T-cell (primary cell): Measurements from ENCODE around the gene STX16. TPM values are rescaled to one million over a fixed set of nuclear protein-coding genes. Genes with fewer than 3 reads are reported as not detected.

Experiments
- ATAC-seq, 4 experiments: fragments of 200-7000 bp in 3 of 4; fragments of 150-1000 bp in 1 of 4; cut with Tn5 transposase; replicated peaks in 1 of 4; 1 replicate in 3 of 4; 2 replicates in 1 of 4; pipeline ENCODE4 v1.10.0; 2021; ENCODE audit warnings: moderate library complexity in 3 of 4, mild to moderate bottlenecking in 2 of 4, moderate number of reproducible peaks in 1 of 4
- CTCF ChIA-PET, 2 donors: fragments of 300-600 bp; sonication (Branson Sonifier 250); formaldehyde crosslinking; loops; one replicate each; lab custom pipeline; 2022; ENCODE audit warnings: antibody characterized with exemption in 2 of 2; lab: Charles Lee
- POLR2A ChIA-PET, 2 donors: fragments of 300-600 bp; sonication (Branson Sonifier 250); formaldehyde crosslinking; loops; one replicate each; lab custom pipeline; 2022; ENCODE audit warnings: antibody characterized with exemption in 2 of 2; lab: Charles Lee
- DNase-seq, 35 experiments: peaks; one replicate each; pipeline versions ENCODE4 v3.0.0 to v3.0.0-alpha.2; 2013 to 2023
- H3K27ac ChIP-seq: one replicate; pipeline ENCODE4 v1.5.1; 2013; ENCODE audit warnings: low read length
- H3K27me3 ChIP-seq, 2 experiments: replicated peaks in 1 of 2; 1 replicate in 1 of 2; 2 replicates in 1 of 2; pipeline versions ENCODE4 v1.6.1 to v1.7.0; 2013; ENCODE audit warnings: low read length in 1 of 2, mixed read lengths in 1 of 2; ENCODE audit not compliant: control insufficient read depth in 2 of 2, insufficient read depth in 2 of 2; ENCODE audit errors: extremely low read depth in 1 of 2
- H3K36me3 ChIP-seq, 2 donors: 1 replicate in 1 of 2; 2 replicates in 1 of 2; pipeline versions ENCODE4 v1.6.1 to v1.7.0; 2013; ENCODE audit warnings: low read length in 1 of 2; ENCODE audit not compliant: control insufficient read depth in 2 of 2, insufficient read depth in 1 of 2; ENCODE audit errors: extremely low read depth in 1 of 2
- H3K4me1 ChIP-seq, 2 experiments: 1 replicate in 1 of 2; 2 replicates in 1 of 2; pipeline versions ENCODE4 v1.6.1 to v1.7.0; 2013; ENCODE audit warnings: low read length in 2 of 2, mixed read lengths in 1 of 2; ENCODE audit not compliant: insufficient read depth in 2 of 2, control insufficient read depth in 1 of 2; ENCODE audit errors: extremely low read depth in 1 of 2
- H3K4me3 ChIP-seq, 2 donors: 1 replicate in 1 of 2; 2 replicates in 1 of 2; pipeline versions ENCODE4 v1.5.1 to v1.7.0; 2013; ENCODE audit warnings: mild to moderate bottlenecking in 2 of 2, low read length in 1 of 2, moderate library complexity in 1 of 2; ENCODE audit not compliant: control insufficient read depth in 1 of 2; ENCODE audit errors: extremely low read depth in 1 of 2
- H3K9me3 ChIP-seq: 2 replicates; pipeline ENCODE4 v1.7.0; 2013
- H3K27ac Mint-ChIP-seq, 2 donors: one replicate each; pipeline ENCODE4 v1.8.0; 2020 to 2021; ENCODE audit warnings: mild to moderate bottlenecking in 2 of 2, mixed read lengths in 2 of 2
- H3K27me3 Mint-ChIP-seq, 2 donors: one replicate each; pipeline ENCODE4 v1.8.0; 2021 to 2022; ENCODE audit warnings: mixed read lengths in 2 of 2
- H3K36me3 Mint-ChIP-seq: one replicate; pipeline ENCODE4 v1.8.0; 2021; ENCODE audit warnings: mixed read lengths
- H3K4me1 Mint-ChIP-seq, 3 donors: one replicate each; pipeline ENCODE4 v1.8.0; 2020 to 2022; ENCODE audit warnings: mixed read lengths in 3 of 3, mild to moderate bottlenecking in 1 of 3
- H3K4me3 Mint-ChIP-seq, 3 donors: one replicate each; pipeline ENCODE4 v1.8.0; 2020 to 2022; ENCODE audit warnings: mild to moderate bottlenecking in 3 of 3, mixed read lengths in 3 of 3, moderate library complexity in 3 of 3
- H3K9me3 Mint-ChIP-seq, 3 donors: one replicate each; pipeline ENCODE4 v1.8.0; 2020 to 2022; ENCODE audit warnings: mixed read lengths in 3 of 3
- WGBS: methylation state at CpG from one replicate; pipeline ENCODE4 v1.1.5; 2013; ENCODE audit warnings: missing lambda C conversion rate; ENCODE audit not compliant: insufficient coverage; 5-methylcytosine and 5-hydroxymethylcytosine counted together
- total RNA-seq, 35 experiments: library from RNA in 6 of 35; stranded (reverse) in 6 of 35; fragments of 120-200 nt in 1 of 35; gene quantifications; one replicate each; pipeline versions ENCODE4 v1.2.1 to v1.2.4 and lab custom pipeline; 2013 to 2026

STX16 gene
- total RNA-seq, 5 donors from 2014 or later (not counting 1 experiment from before 2014, with no cell fraction given): 154 to 213 (median 178) TPM

DNA sequence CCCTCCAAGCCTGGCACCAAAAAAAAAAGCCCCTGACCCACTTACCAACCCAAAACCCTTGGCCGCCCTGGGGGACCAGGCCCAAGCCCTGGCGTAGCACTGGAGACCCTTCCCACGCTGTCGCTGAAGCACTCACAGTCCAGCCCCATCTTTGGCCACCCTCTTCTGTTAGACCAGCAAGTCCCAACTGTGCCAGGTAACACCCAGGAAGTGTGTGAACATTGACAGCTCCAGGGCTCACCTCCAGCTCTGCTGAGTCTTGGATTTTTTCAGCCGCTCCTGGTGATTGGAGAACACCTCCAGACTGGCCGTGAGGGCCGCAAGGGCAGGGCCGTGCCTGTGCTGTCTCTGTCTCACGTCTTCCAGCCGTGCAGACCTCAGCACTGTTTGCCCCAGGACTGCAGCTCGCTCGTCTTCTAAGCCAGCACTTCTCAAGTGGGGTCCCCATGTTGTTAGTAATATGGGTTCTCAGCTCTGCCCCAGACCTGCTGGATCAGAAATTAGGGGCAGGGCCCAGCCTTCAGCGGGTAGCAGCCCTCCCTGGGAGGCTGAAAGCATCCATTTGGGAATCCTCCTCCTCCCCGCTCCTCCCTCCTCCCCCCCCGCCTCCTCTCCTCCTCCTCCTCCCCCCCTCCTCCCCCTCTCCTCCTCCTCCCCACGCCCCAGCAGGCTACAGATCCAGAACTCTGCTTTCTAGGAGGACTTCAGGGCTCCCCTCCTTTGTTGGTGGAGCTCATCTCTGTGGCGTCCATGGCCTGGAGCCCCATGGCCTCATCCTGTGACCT lies 59.6 kb downstream of the STX16 start:
- Histone ChIP-seq H3K4me3 (no peak overlapping the region), H3K36me3 (peaks cover 2 to 12% of the 10 kb centered on the region in 2 donors), H3K4me1 (no peaks in the 10 kb centered on the region), H3K9me3 (no peaks in the 10 kb centered on the region), H3K27me3 (no peaks in the 10 kb centered on the region), H3K27ac (no peak overlapping the region)
- DNase-seq (peak in 2 of 35 experiments; percentile 4 to 10), ATAC-seq (no peak)
- POLR2A ChIA-PET: no interaction called here
- Mint-ChIP-seq H3K4me1 (no peaks in the 10 kb centered on the region), H3K27ac (no peak overlapping the region), H3K9me3 (no peaks in the 10 kb centered on the region), H3K36me3 (peaks cover 5% of the 10 kb centered on the region), H3K4me3 (no peak overlapping the region), H3K27me3 (no peaks in the 10 kb centered on the region)
- 94% methylated on average over 12 of the region's 17 CpGs for WGBS
- CTCF ChIA-PET: no interaction called here

DNA sequence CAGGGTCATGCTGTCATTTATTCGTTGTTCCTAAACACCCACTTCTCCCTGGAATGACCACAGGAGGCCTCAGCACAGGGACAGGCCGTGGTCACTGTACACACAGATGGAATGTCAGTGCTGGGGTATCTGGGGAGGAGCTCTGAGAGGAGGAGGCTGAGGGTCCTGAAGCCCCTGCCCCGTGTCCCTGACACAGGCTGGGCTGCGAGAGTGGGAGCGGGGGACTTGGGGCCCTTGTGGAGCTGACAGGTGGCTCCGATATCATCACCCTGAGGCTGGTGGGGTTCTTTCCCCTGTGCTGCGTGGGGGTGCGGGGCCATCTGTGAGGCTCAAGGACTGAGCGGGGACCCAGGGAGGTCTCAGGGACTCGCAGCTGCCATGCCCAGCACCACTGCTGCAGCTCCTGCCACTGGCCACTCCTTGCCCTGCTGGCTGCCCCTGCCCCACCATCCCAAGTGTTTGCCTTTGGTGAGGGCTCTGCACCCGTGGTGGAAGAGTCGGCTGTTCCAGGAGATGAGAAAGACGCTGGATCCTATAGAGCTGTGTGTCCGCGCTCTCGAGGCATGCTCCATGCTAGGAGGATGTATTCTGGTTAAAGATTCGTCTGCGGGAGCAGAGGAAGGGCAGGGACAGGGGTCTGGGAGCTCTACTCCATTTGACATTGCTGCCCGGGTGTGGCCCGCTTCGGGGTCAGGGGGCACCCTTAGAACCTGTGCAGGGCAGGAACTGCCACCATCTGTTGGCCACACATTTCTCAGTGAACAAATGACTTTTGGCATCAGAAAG lies 60.4 kb downstream of the STX16 start:
- ChIA-PET POLR2A (no interaction called here), CTCF (interaction anchor here in 1 of 2 donors (0.5 kb wide), 1 partner anchor 149 kb away, joined by 6 read pairs; no protein-coding TSS in a partner anchor)
- Histone ChIP-seq H3K27ac (no peak overlapping the region), H3K4me3 (no peak overlapping the region), H3K9me3 (no peaks in the 10 kb centered on the region), H3K36me3 (peaks cover 0 to 9% of the 10 kb centered on the region in 2 donors), H3K27me3 (no peaks in the 10 kb centered on the region), H3K4me1 (no peaks in the 10 kb centered on the region)
- Mint-ChIP-seq H3K4me1 (no peaks in the 10 kb centered on the region), H3K4me3 (no peak overlapping the region), H3K9me3 (no peaks in the 10 kb centered on the region), H3K27me3 (no peaks in the 10 kb centered on the region), H3K36me3 (peaks cover 5% of the 10 kb centered on the region), H3K27ac (no peak overlapping the region)
- WGBS: 94% methylated on average over 20 of the region's 21 CpGs
- DNase-seq: peak in 2 of 35 experiments; percentile 3 to 5
- ATAC-seq: no peak

GRCh38 chr20:58712151-58712791 lies 61.2 kb downstream of the STX16 start:
- no peak for ATAC-seq
- H3K4me3 Mint-ChIP-seq: no peak overlapping the region
- peak in 1 of 35 experiments; percentile 11 for DNase-seq
- no peaks in the 10 kb centered on the region for H3K9me3 ChIP-seq
- H3K4me3 ChIP-seq: no peak overlapping the region
- no peak overlapping the region for H3K27ac ChIP-seq
- H3K36me3 Mint-ChIP-seq: peaks cover 5% of the 10 kb centered on the region
- H3K4me1 Mint-ChIP-seq: no peaks in the 10 kb centered on the region
- WGBS: 81% methylated on average over 18 of the region's 19 CpGs
- H3K4me1 ChIP-seq: no peaks in the 10 kb centered on the region
- H3K9me3 Mint-ChIP-seq: no peaks in the 10 kb centered on the region
- H3K27ac Mint-ChIP-seq: no peak overlapping the region
- H3K36me3 ChIP-seq: peaks cover 0 to 9% of the 10 kb centered on the region in 2 donors
- ChIA-PET CTCF (no interaction called here), POLR2A (no interaction called here)
- H3K27me3 Mint-ChIP-seq: no peaks in the 10 kb centered on the region
- no peaks in the 10 kb centered on the region for H3K27me3 ChIP-seq

DNA sequence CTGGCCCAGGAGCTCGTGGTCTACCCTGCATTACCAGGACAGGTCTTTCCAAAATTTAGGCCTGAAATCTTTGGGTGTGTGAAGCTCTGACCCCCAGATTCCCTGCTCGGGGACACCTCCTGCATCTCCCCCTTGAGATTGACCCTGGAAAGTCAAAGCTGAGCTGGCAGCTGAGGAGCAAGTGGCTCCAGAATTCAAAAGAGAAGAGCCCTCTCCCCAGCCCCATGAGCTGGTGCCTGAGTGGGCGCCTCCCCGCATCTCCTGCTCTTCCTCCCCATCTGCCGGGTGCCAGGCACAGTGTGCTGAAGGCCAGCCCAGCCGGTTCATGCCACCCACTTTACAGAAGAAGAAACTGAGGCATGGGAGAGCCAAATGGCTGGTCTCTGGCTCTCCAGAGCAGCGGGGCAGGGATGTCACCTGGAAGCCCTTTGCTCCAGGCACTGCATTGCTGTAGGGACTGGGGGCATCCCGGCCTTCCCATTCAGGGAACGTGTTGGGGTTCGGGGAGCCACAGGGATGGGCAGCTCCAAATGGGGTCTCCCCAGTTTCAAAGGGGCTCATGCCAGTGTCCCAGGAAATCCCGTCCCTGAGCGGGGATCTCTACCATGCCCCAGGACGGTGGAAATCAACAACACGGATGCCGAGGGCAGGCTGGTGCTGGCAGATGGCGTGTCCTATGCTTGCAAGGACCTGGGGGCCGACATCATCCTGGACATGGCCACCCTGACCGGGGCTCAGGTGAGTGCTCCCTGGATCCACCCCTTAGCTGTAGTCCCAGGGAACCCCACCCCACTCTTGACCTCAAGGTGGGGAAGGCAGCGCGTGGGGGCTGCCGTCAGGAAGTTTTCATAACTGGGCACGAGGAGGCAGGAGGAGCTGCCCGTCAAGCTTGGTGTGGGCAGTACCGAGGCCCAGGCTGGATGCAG lies 62.0 kb downstream of the STX16 start:
- no peak overlapping the region for H3K27ac Mint-ChIP-seq

GRCh38 chr20:58713801-58714339 lies 62.8 kb downstream of the STX16 start:
- CTCF ChIA-PET: no interaction called here
- Histone ChIP-seq H3K4me1 (no peaks in the 10 kb centered on the region), H3K36me3 (no peaks in the 10 kb centered on the region), H3K27me3 (no peaks in the 10 kb centered on the region), H3K27ac (no peak overlapping the region), H3K4me3 (no peak overlapping the region), H3K9me3 (no peaks in the 10 kb centered on the region)
- Mint-ChIP-seq H3K4me1 (no peaks in the 10 kb centered on the region), H3K9me3 (no peaks in the 10 kb centered on the region), H3K27ac (no peak overlapping the region), H3K4me3 (no peak overlapping the region), H3K27me3 (no peaks in the 10 kb centered on the region), H3K36me3 (peaks cover 4% of the 10 kb centered on the region)
- 90% methylated on average over 24 of the region's 24 CpGs for WGBS
- no peak for DNase-seq
- POLR2A ChIA-PET: no interaction called here
- no peak for ATAC-seq

More for the DNA sequence above, 62.0 kb downstream of the STX16 start:
- Histone ChIP-seq H3K9me3 (no peaks in the 10 kb centered on the region), H3K27me3 (no peaks in the 10 kb centered on the region), H3K4me1 (no peaks in the 10 kb centered on the region), H3K4me3 (no peak overlapping the region), H3K27ac (no peak overlapping the region), H3K36me3 (peaks cover 0 to 5% of the 10 kb centered on the region in 2 donors)
- H3K36me3 Mint-ChIP-seq: peaks cover 5% of the 10 kb centered on the region
- POLR2A ChIA-PET: no interaction called here
- DNase-seq (peak in 2 of 35 experiments; percentile 4 to 6), ATAC-seq (no peak)
- no peaks in the 10 kb centered on the region for H3K4me1 Mint-ChIP-seq
- 92% methylated on average over 18 of the region's 24 CpGs for WGBS
- no peaks in the 10 kb centered on the region for H3K9me3 Mint-ChIP-seq
- H3K27me3 Mint-ChIP-seq: no peaks in the 10 kb centered on the region
- H3K4me3 Mint-ChIP-seq: no peak overlapping the region
- CTCF ChIA-PET: no interaction called here
